Liver (tissue), 9 donors: ENCODE results near the gene CEP78. TPM values are rescaled to one million over a fixed set of nuclear protein-coding genes. Genes with fewer than 3 reads are reported as not detected.
"Not testable (repeated sequence)": the region's sequence is repeated elsewhere in the genome, so short reads cannot be mapped to it uniquely, and the experiment has no call there.

Experiments
- DNase-seq: peaks from one replicate; pipeline ENCODE4 v3.0.0-alpha.2; 2017; ENCODE audit warnings: low spot score
- H3K27ac ChIP-seq, 2 donors: one replicate each; pipeline ENCODE4 v1.7.0; 2013; ENCODE audit warnings: inconsistent platforms in 2 of 2, low read length in 2 of 2, control low read depth in 1 of 2, low read depth in 1 of 2, mild to moderate bottlenecking in 1 of 2
- H3K27me3 ChIP-seq, 4 donors: one replicate each; pipeline versions ENCODE4 v1.6.1 to v1.7.0; 2013; ENCODE audit warnings: low read length in 3 of 4, inconsistent platforms in 1 of 4, mild to moderate bottlenecking in 1 of 4, moderate library complexity in 1 of 4; ENCODE audit not compliant: control insufficient read depth in 4 of 4, insufficient read depth in 4 of 4
- H3K36me3 ChIP-seq, 4 donors: one replicate each; pipeline versions ENCODE4 v1.6.1 to v1.7.0; 2013; ENCODE audit warnings: low read length in 3 of 4, mild to moderate bottlenecking in 3 of 4, low read depth in 1 of 4, moderate library complexity in 1 of 4; ENCODE audit not compliant: control insufficient read depth in 4 of 4, insufficient read depth in 3 of 4
- H3K4me1 ChIP-seq, 4 donors: one replicate each; pipeline versions ENCODE4 v1.6.1 to v1.7.0; 2013; ENCODE audit warnings: low read length in 3 of 4, mild to moderate bottlenecking in 3 of 4, moderate library complexity in 1 of 4; ENCODE audit not compliant: control insufficient read depth in 4 of 4, insufficient read depth in 4 of 4
- H3K4me3 ChIP-seq, 3 donors: one replicate each; pipeline versions ENCODE4 v1.6.1 to v1.7.0; 2013; ENCODE audit warnings: low read length in 3 of 3, control low read depth in 1 of 3, low read depth in 1 of 3, mild to moderate bottlenecking in 1 of 3
- H3K9ac ChIP-seq, 2 donors: one replicate each; pipeline ENCODE4 v1.7.0; 2013; ENCODE audit warnings: low read length in 2 of 2, mild to moderate bottlenecking in 2 of 2, moderate library complexity in 2 of 2, control low read depth in 1 of 2, low read depth in 1 of 2
- H3K9me3 ChIP-seq, 4 donors: one replicate each; pipeline versions ENCODE4 v1.6.1 to v1.7.0; 2013; ENCODE audit warnings: low read length in 3 of 4; ENCODE audit not compliant: control insufficient read depth in 4 of 4
- RAD21 ChIP-seq, 2 donors: IDR thresholded peaks; 2 replicates each; pipeline ENCODE4 v1.6.1; 2016; ENCODE audit warnings: antibody characterized with exemption in 2 of 2, mild to moderate bottlenecking in 2 of 2
- WGBS: extraction: QIAGEN DNeasy Blood & Tissue Kit; methylation state at CpG from one replicate; pipeline ENCODE4 v1.1.7; 2013; 5-methylcytosine and 5-hydroxymethylcytosine counted together
- polyA plus RNA-seq, 2 donors: library from polyadenylated mRNA; stranded (reverse) in 1 of 2; unstranded in 1 of 2; fragments of 200-250 nt in 1 of 2; fragments of >200 nt in 1 of 2; fragmentation: Nextera tagmentation in 1 of 2; extraction: Ambion mirVana in 1 of 2; gene quantifications; one replicate each; pipeline versions ENCODE4 v1.2.1 to v1.2.3, GENCODE V29; 2013 to 2015
- total RNA-seq, 2 donors: library from RNA; depleted of rRNA; stranded (reverse); fragments of >200 nt; gene quantifications; one replicate each; pipeline ENCODE4 v1.2.3, GENCODE V29; 2014
- TF ChIP-seq, protein P1 (sequence below): IDR thresholded peaks from 2 replicates; pipeline ENCODE4 v1.6.1; 2016; ENCODE audit warnings: antibody characterized with exemption
- TF ChIP-seq, protein P2 (sequence below): IDR thresholded peaks from 2 replicates; pipeline ENCODE4 v1.6.1; 2016; ENCODE audit warnings: antibody characterized with exemption
- TF ChIP-seq, protein P3 (sequence below): IDR thresholded peaks from 2 replicates; pipeline ENCODE4 v1.6.1; 2016; ENCODE audit warnings: antibody characterized with exemption
- TF ChIP-seq, protein P4 (sequence below): fragments of 150-350 bp; IDR thresholded peaks from 2 replicates; pipeline ENCODE4 v1.5.1; 2017; ENCODE audit warnings: improper control_type of control experiment, low read depth, low read length; ENCODE audit not compliant: missing input control
- donor health status: healthy.
- donor health status: healthy.
- donor health status: healthy.
- donor health status: healthy.
- donor health status: healthy.

Gene CEP78
- total and polyA plus RNA-seq, 4 donors, result 2.6 to 12.0 (median 6.4) TPM

DNA sequence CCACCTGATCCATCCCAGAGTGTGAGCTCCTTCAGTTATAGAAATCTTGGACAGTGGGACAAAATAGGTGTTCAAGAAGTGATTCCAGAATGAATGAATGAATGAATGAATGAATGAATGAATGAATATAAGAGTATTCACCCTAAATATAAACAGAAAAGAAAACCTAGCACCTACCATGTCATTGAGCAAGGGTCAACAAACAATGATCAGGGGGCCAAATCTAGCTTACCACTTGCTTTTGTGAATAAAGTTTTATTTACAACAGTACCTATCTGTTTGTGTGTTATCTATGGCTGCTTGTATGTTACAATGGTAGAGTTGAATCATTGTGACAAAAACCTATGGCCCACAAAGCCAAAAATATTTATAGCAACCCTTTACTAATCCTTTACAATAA, 43.9 kb upstream of the CEP78 start:
- TF ChIP-seq, protein P1, sequence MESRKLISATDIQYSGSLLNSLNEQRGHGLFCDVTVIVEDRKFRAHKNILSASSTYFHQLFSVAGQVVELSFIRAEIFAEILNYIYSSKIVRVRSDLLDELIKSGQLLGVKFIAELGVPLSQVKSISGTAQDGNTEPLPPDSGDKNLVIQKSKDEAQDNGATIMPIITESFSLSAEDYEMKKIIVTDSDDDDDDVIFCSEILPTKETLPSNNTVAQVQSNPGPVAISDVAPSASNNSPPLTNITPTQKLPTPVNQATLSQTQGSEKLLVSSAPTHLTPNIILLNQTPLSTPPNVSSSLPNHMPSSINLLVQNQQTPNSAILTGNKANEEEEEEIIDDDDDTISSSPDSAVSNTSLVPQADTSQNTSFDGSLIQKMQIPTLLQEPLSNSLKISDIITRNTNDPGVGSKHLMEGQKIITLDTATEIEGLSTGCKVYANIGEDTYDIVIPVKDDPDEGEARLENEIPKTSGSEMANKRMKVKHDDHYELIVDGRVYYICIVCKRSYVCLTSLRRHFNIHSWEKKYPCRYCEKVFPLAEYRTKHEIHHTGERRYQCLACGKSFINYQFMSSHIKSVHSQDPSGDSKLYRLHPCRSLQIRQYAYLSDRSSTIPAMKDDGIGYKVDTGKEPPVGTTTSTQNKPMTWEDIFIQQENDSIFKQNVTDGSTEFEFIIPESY, result no peak
- TF ChIP-seq, protein P2, sequence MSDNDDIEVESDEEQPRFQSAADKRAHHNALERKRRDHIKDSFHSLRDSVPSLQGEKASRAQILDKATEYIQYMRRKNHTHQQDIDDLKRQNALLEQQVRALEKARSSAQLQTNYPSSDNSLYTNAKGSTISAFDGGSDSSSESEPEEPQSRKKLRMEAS, result no peak
- TF ChIP-seq, protein P3, sequence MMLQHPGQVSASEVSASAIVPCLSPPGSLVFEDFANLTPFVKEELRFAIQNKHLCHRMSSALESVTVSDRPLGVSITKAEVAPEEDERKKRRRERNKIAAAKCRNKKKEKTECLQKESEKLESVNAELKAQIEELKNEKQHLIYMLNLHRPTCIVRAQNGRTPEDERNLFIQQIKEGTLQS, result no peak
- Histone ChIP-seq H3K27me3 (no peaks in the 10 kb centered on the region), H3K36me3 (no peaks in the 10 kb centered on the region), H3K4me3 (no peak overlapping the region), H3K9me3 (no peaks in the 10 kb centered on the region), H3K4me1 (peaks cover 0 to 2% (median 0%) of the 10 kb centered on the region in 4 donors), H3K27ac (no peak overlapping the region), H3K9ac (no peak overlapping the region)
- no peak for DNase-seq

DNA sequence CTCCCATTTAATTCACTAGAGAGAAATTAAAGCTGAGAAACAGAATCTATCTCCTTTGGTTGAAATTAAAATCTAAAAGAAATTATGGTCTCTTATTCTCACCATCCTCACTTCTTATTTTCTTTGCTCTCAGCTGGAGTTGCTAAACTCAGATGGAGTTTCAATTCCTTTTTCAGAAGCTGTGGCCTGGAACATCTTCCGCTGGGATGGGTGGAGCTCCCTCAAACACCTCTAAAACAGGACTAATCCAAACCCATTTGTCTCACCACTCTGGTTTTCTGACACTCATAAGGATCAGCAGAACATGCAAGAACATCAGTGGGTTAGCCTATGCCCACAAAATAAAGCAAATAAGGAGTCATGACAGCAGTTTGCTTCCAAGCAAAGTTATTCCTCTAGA, 39.6 kb upstream of the CEP78 start:
- Histone ChIP-seq H3K9me3 (no peaks in the 10 kb centered on the region), H3K36me3 (no peaks in the 10 kb centered on the region), H3K27ac (no peak overlapping the region), H3K4me3 (no peak overlapping the region), H3K27me3 (no peaks in the 10 kb centered on the region), H3K4me1 (no peaks in the 10 kb centered on the region), H3K9ac (no peak overlapping the region)
- 91% methylated on average over 1 of the region's 1 CpG for WGBS
- no peak for DNase-seq
- no peak for TF ChIP-seq RAD21 (IDR thresholded peaks at IDR 0.05)
- TF ChIP-seq, protein P4, sequence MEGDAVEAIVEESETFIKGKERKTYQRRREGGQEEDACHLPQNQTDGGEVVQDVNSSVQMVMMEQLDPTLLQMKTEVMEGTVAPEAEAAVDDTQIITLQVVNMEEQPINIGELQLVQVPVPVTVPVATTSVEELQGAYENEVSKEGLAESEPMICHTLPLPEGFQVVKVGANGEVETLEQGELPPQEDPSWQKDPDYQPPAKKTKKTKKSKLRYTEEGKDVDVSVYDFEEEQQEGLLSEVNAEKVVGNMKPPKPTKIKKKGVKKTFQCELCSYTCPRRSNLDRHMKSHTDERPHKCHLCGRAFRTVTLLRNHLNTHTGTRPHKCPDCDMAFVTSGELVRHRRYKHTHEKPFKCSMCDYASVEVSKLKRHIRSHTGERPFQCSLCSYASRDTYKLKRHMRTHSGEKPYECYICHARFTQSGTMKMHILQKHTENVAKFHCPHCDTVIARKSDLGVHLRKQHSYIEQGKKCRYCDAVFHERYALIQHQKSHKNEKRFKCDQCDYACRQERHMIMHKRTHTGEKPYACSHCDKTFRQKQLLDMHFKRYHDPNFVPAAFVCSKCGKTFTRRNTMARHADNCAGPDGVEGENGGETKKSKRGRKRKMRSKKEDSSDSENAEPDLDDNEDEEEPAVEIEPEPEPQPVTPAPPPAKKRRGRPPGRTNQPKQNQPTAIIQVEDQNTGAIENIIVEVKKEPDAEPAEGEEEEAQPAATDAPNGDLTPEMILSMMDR, result no peak
- TF ChIP-seq, protein P1, result no peak

DNA sequence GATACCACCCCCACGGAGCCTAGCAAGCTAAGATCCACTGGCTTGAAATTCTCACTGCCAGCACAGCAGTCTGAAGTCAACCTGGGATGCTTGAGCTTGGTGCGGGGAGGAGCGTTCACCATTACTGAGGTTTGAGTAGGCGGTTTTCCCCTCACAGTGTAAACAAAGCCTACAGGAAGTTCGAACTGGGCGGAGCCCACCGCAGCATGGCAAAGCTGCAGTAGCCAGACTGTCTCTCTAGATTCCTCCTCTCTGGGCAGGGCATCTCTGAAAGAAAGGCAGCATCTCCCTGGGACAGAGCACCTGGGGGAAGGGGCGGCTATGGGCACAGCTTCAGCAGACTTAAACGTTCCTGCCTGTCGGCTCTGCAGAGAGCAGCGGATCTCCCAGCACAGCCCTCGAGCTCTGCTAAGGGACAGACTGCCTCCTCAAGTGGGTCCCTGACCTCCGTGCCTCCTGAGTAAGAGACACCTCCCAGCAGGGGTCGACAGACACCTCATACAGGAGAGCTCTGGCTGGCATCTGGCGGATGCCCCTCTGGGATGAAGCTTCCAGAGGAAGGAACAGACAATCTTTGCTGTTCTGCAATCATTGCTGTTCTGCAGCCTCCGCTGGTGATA, 34.6 kb upstream of the CEP78 start:
- not testable (repeated sequence) for H3K4me1 ChIP-seq, DNase-seq, H3K36me3 ChIP-seq, H3K27ac ChIP-seq, H3K4me3 ChIP-seq, H3K27me3 ChIP-seq, H3K9ac ChIP-seq, H3K9me3 ChIP-seq
- WGBS, result 56% methylated on average over 16 of the region's 16 CpGs
